Naive thymus-derived CD4-positive, alpha-beta T cell (primary cell): ENCODE data around the gene LDAH. TPM values are rescaled to one million over a fixed set of nuclear protein-coding genes. Genes with fewer than 3 reads are reported as not detected.

Source experiments
- ATAC-seq: fragments of 150-1000 bp; cut with Tn5 transposase; 2 replicates; pipeline ENCODE4 v1.10.0; 2021; ENCODE audit warnings: mild to moderate bottlenecking, moderate library complexity
- CTCF ChIA-PET: fragments of 350-600 bp; sonication (Branson Sonifier 250); formaldehyde crosslinking; loops from one replicate; lab custom pipeline; 2021; ENCODE audit warnings: antibody characterized with exemption; lab: Charles Lee
- POLR2A ChIA-PET: fragments of 350-600 bp; sonication (Branson Sonifier 250); formaldehyde crosslinking; loops from one replicate; lab custom pipeline; 2021; ENCODE audit warnings: antibody characterized with exemption, inconsistent platforms; lab: Charles Lee
- DNase-seq, 9 donors: peaks; one replicate each; pipeline versions ENCODE4 v3.0.0 to v3.0.0-alpha.2; 2020 to 2022; ENCODE audit warnings: mixed read lengths in 1 of 9
- H3K27ac ChIP-seq: one replicate; pipeline ENCODE4 v1.7.0; 2013; ENCODE audit warnings: mild to moderate bottlenecking, low read depth, low read length, moderate library complexity
- H3K27me3 ChIP-seq, 2 donors: one replicate each; pipeline ENCODE4 v1.7.0; 2013; ENCODE audit warnings: low read length in 2 of 2, mild to moderate bottlenecking in 2 of 2, moderate library complexity in 2 of 2; ENCODE audit not compliant: control insufficient read depth in 2 of 2, insufficient read depth in 2 of 2
- H3K36me3 ChIP-seq, 3 experiments: 1 replicate in 2 of 3; 2 replicates in 1 of 3; pipeline ENCODE4 v1.7.0; 2013; ENCODE audit warnings: low read length in 3 of 3, mild to moderate bottlenecking in 3 of 3, moderate library complexity in 1 of 3; ENCODE audit not compliant: insufficient read depth in 3 of 3, control insufficient read depth in 2 of 3
- H3K4me1 ChIP-seq, 2 donors: one replicate each; pipeline ENCODE4 v1.7.0; 2013; ENCODE audit warnings: low read length in 2 of 2, mild to moderate bottlenecking in 2 of 2, moderate library complexity in 1 of 2; ENCODE audit not compliant: control insufficient read depth in 2 of 2, insufficient read depth in 2 of 2
- H3K4me3 ChIP-seq: 2 replicates; pipeline ENCODE4 v1.7.0; 2013; ENCODE audit warnings: mild to moderate bottlenecking, low read length
- H3K9me3 ChIP-seq, 3 experiments: 1 replicate in 2 of 3; 2 replicates in 1 of 3; pipeline ENCODE4 v1.7.0; 2013; ENCODE audit warnings: low read length in 3 of 3; ENCODE audit not compliant: control insufficient read depth in 2 of 3
- H3K27ac Mint-ChIP-seq, 9 donors: one replicate each; pipeline ENCODE4 v1.8.0; 2020 to 2022; ENCODE audit warnings: mixed read lengths in 9 of 9, mild to moderate bottlenecking in 8 of 9, moderate library complexity in 5 of 9, inconsistent platforms in 2 of 9
- H3K27me3 Mint-ChIP-seq, 5 donors: one replicate each; pipeline ENCODE4 v1.8.0; 2021 to 2022; ENCODE audit warnings: mixed read lengths in 5 of 5, mild to moderate bottlenecking in 1 of 5
- H3K36me3 Mint-ChIP-seq, 5 donors: one replicate each; pipeline ENCODE4 v1.8.0; 2020 to 2022; ENCODE audit warnings: mixed read lengths in 5 of 5, mild to moderate bottlenecking in 3 of 5, inconsistent platforms in 1 of 5
- H3K4me1 Mint-ChIP-seq, 7 donors: one replicate each; pipeline ENCODE4 v1.8.0; 2020 to 2022; ENCODE audit warnings: mixed read lengths in 7 of 7, mild to moderate bottlenecking in 3 of 7, inconsistent platforms in 1 of 7
- H3K4me3 Mint-ChIP-seq, 10 donors: one replicate each; pipeline ENCODE4 v1.8.0; 2020 to 2022; ENCODE audit warnings: mild to moderate bottlenecking in 10 of 10, mixed read lengths in 10 of 10, moderate library complexity in 6 of 10, inconsistent platforms in 2 of 10
- H3K9me3 Mint-ChIP-seq, 11 donors: one replicate each; pipeline ENCODE4 v1.8.0; 2020 to 2022; ENCODE audit warnings: mixed read lengths in 11 of 11, mild to moderate bottlenecking in 4 of 11, inconsistent platforms in 1 of 11, moderate library complexity in 1 of 11
- intact Hi-C, 2 donors: fragments of 100-400 bp; cut with micrococcal nuclease; formaldehyde crosslinking; loops; one replicate each; pipeline ENCODE4 v1.15.1; 2023
- polyA plus RNA-seq, 2 donors: library from polyadenylated mRNA; unstranded; fragments of 300-500 nt; fragmentation: Illumina TruSeq; gene quantifications; one replicate each; pipeline ENCODE4 v1.2.3, GENCODE V29; 2021
- total RNA-seq, 6 experiments: library from RNA in 5 of 6; stranded (reverse) in 5 of 6; gene quantifications; 1 replicate in 5 of 6; 2 replicates in 1 of 6; pipeline ENCODE4 v1.2.3 and lab custom pipeline; 2021 to 2026

LDAH gene
- total and polyA plus RNA-seq, 7 experiments from 2014 or later, result 8.6 to 29.8 (median 15.8) TPM

- no peak for ATAC-seq
- H3K4me1 Mint-ChIP-seq, result peaks cover 0 to 12% (median 4%) of the 10 kb centered on the region in 7 donors
- ChIA-PET CTCF (no interaction called here), POLR2A (no interaction called here)
- H3K36me3 Mint-ChIP-seq, result peaks cover under 1 to 39% (median 13%) of the 10 kb centered on the region in 5 donors
- DNase-seq, result no peak
- peaks cover 0 to 13% (median 0%) of the 10 kb centered on the region in 3 experiments for H3K36me3 ChIP-seq
- no peaks in the 10 kb centered on the region for H3K27me3 ChIP-seq
- intact Hi-C loops, result no loop called here
- H3K9me3 ChIP-seq, result no peaks in the 10 kb centered on the region
- H3K27me3 Mint-ChIP-seq, result no peaks in the 10 kb centered on the region
- H3K4me1 ChIP-seq, result no peaks in the 10 kb centered on the region
- H3K9me3 Mint-ChIP-seq, result peaks cover 0 to 1% (median 0%) of the 10 kb centered on the region in 11 donors
- H3K4me3 ChIP-seq, result no peak overlapping the region
- no peak overlapping the region for H3K27ac ChIP-seq
- no peak overlapping the region for H3K4me3 Mint-ChIP-seq
- H3K27ac Mint-ChIP-seq, result no peak overlapping the region
These were observed 126.5 kb downstream of the LDAH start for GRCh38 chr2:20696366-20696765.

- H3K4me3 Mint-ChIP-seq, result no peak overlapping the region
- H3K36me3 Mint-ChIP-seq, result peaks cover 3 to 54% (median 29%) of the 10 kb centered on the region in 5 donors
- no peaks in the 10 kb centered on the region for H3K4me1 ChIP-seq
- H3K27me3 ChIP-seq, result no peaks in the 10 kb centered on the region
- H3K4me3 ChIP-seq, result no peak overlapping the region
- peaks cover 0 to 1% (median 0%) of the 10 kb centered on the region in 11 donors for H3K9me3 Mint-ChIP-seq
- H3K9me3 ChIP-seq, result peaks cover 0 to 5% (median 0%) of the 10 kb centered on the region in 3 experiments
- no peak for ATAC-seq
- no peaks in the 10 kb centered on the region for H3K4me1 Mint-ChIP-seq
- no peaks in the 10 kb centered on the region for H3K27me3 Mint-ChIP-seq
- H3K27ac ChIP-seq, result no peak overlapping the region
- intact Hi-C loops, result no loop called here
- ChIA-PET CTCF (no interaction called here), POLR2A (no interaction called here)
- H3K27ac Mint-ChIP-seq, result no peak overlapping the region
- DNase-seq, result no peak
- H3K36me3 ChIP-seq, result peaks cover 0 to 24% (median 0%) of the 10 kb centered on the region in 3 experiments
These were observed 129.6 kb downstream of the LDAH start for GRCh38 chr2:20693317-20693716.

GRCh38 chr2:20692081-20692480 lies 130.8 kb downstream of the LDAH start:
- Mint-ChIP-seq H3K27me3 (no peaks in the 10 kb centered on the region), H3K36me3 (peaks cover 3 to 56% (median 38%) of the 10 kb centered on the region in 5 donors), H3K4me1 (no peaks in the 10 kb centered on the region), H3K27ac (no peak overlapping the region), H3K4me3 (no peak overlapping the region), H3K9me3 (peaks cover 0 to 1% (median 0%) of the 10 kb centered on the region in 11 donors)
- peaks cover 0 to 5% (median 0%) of the 10 kb centered on the region in 3 experiments for H3K9me3 ChIP-seq
- H3K27me3 ChIP-seq, result no peaks in the 10 kb centered on the region
- POLR2A ChIA-PET, result no interaction called here
- CTCF ChIA-PET, result no interaction called here
- peaks cover 0 to 30% (median 4%) of the 10 kb centered on the region in 3 experiments for H3K36me3 ChIP-seq
- intact Hi-C loops, result no loop called here
- no peaks in the 10 kb centered on the region for H3K4me1 ChIP-seq
- no peak overlapping the region for H3K27ac ChIP-seq
- DNase-seq (no peak), ATAC-seq (no peak)
- no peak overlapping the region for H3K4me3 ChIP-seq

- DNase-seq (no peak), ATAC-seq (no peak)
- Histone ChIP-seq H3K4me3 (no peak overlapping the region), H3K36me3 (peaks cover 0 to 26% (median 6%) of the 10 kb centered on the region in 3 experiments), H3K9me3 (peaks cover 0 to 5% (median 0%) of the 10 kb centered on the region in 3 experiments), H3K4me1 (no peaks in the 10 kb centered on the region), H3K27ac (no peak overlapping the region), H3K27me3 (no peaks in the 10 kb centered on the region)
- ChIA-PET POLR2A (no interaction called here), CTCF (interaction anchor here (0.7 kb wide), 1 partner anchor 132 kb away, joined by 6 read pairs; the partner anchor contains the start of gene LDAH)
- Mint-ChIP-seq H3K4me1 (no peaks in the 10 kb centered on the region), H3K27ac (no peak overlapping the region), H3K27me3 (no peaks in the 10 kb centered on the region), H3K4me3 (no peak overlapping the region), H3K9me3 (no peaks in the 10 kb centered on the region), H3K36me3 (peaks cover 3 to 62% (median 46%) of the 10 kb centered on the region in 5 donors)
- intact Hi-C loops, result no loop called here
These were observed 131.7 kb downstream of the LDAH start for GRCh38 chr2:20691076-20691734.

- Histone ChIP-seq H3K9me3 (peaks cover 0 to 5% (median 0%) of the 10 kb centered on the region in 3 experiments), H3K4me1 (no peaks in the 10 kb centered on the region), H3K4me3 (no peak overlapping the region), H3K27me3 (no peaks in the 10 kb centered on the region), H3K27ac (no peak overlapping the region), H3K36me3 (peaks cover 0 to 36% (median 6%) of the 10 kb centered on the region in 3 experiments)
- Mint-ChIP-seq H3K36me3 (peaks cover 3 to 65% (median 53%) of the 10 kb centered on the region in 5 donors), H3K27ac (no peak overlapping the region), H3K9me3 (no peaks in the 10 kb centered on the region), H3K27me3 (no peaks in the 10 kb centered on the region), H3K4me1 (no peaks in the 10 kb centered on the region), H3K4me3 (no peak overlapping the region)
- ATAC-seq, result no peak
- DNase-seq, result no peak
- intact Hi-C loops, result no loop called here
- ChIA-PET POLR2A (no interaction called here), CTCF (no interaction called here)
These were observed 133.3 kb downstream of the LDAH start for GRCh38 chr2:20689428-20690264.

- peaks cover 0 to 8% (median 1%) of the 10 kb centered on the region in 7 donors for H3K4me1 Mint-ChIP-seq
- no peak for ATAC-seq
These were observed 135.6 kb downstream of the LDAH start for GRCh38 chr2:20687260-20687832.

More at GRCh38 chr2:20687260-20687832, 135.6 kb downstream of the LDAH start:
- Mint-ChIP-seq H3K36me3 (peaks cover 8 to 72% (median 56%) of the 10 kb centered on the region in 5 donors), H3K9me3 (no peaks in the 10 kb centered on the region), H3K27me3 (no peaks in the 10 kb centered on the region), H3K4me3 (no peak overlapping the region), H3K27ac (no peak overlapping the region)
- intact Hi-C loops, result no loop called here
- DNase-seq, result no peak
- no peak overlapping the region for H3K4me3 ChIP-seq
- H3K9me3 ChIP-seq, result peaks cover 0 to 5% (median 0%) of the 10 kb centered on the region in 3 experiments
- peaks cover 0 to 32% (median 6%) of the 10 kb centered on the region in 3 experiments for H3K36me3 ChIP-seq
- H3K4me1 ChIP-seq, result no peaks in the 10 kb centered on the region
- H3K27me3 ChIP-seq, result no peaks in the 10 kb centered on the region
- POLR2A ChIA-PET, result no interaction called here
- H3K27ac ChIP-seq, result no peak overlapping the region
- CTCF ChIA-PET, result no interaction called here
